AG09319 (cell line): ENCODE data around the gene PRX.
"Not testable (repeated sequence)": the region's sequence is repeated elsewhere in the genome, so short reads cannot be mapped to it uniquely, and the experiment has no call there.

ENCODE experiments used
- DNase-seq: peaks from one replicate; pipeline ENCODE4 v3.0.0-alpha.2; 2010; ENCODE audit warnings: low read depth; ENCODE audit errors: extremely low read depth
- TF ChIP-seq, protein P1 (sequence below): IDR thresholded peaks from 2 replicates; pipeline ENCODE4 v1.5.1; 2011; ENCODE audit warnings: low read depth, mild to moderate bottlenecking, inconsistent platforms, low read length, moderate library complexity

Gene PRX

GRCh38 chr19:40413291-40413845 is at the start of gene PRX:
Gene PRX, minus strand, starts transcription at chr19:40413378. Its CDS starts 5,446 bp downstream, at chr19:40407932.
- DNase-seq: no peak
- TF ChIP-seq, protein P1, sequence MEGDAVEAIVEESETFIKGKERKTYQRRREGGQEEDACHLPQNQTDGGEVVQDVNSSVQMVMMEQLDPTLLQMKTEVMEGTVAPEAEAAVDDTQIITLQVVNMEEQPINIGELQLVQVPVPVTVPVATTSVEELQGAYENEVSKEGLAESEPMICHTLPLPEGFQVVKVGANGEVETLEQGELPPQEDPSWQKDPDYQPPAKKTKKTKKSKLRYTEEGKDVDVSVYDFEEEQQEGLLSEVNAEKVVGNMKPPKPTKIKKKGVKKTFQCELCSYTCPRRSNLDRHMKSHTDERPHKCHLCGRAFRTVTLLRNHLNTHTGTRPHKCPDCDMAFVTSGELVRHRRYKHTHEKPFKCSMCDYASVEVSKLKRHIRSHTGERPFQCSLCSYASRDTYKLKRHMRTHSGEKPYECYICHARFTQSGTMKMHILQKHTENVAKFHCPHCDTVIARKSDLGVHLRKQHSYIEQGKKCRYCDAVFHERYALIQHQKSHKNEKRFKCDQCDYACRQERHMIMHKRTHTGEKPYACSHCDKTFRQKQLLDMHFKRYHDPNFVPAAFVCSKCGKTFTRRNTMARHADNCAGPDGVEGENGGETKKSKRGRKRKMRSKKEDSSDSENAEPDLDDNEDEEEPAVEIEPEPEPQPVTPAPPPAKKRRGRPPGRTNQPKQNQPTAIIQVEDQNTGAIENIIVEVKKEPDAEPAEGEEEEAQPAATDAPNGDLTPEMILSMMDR: no peak

DNA sequence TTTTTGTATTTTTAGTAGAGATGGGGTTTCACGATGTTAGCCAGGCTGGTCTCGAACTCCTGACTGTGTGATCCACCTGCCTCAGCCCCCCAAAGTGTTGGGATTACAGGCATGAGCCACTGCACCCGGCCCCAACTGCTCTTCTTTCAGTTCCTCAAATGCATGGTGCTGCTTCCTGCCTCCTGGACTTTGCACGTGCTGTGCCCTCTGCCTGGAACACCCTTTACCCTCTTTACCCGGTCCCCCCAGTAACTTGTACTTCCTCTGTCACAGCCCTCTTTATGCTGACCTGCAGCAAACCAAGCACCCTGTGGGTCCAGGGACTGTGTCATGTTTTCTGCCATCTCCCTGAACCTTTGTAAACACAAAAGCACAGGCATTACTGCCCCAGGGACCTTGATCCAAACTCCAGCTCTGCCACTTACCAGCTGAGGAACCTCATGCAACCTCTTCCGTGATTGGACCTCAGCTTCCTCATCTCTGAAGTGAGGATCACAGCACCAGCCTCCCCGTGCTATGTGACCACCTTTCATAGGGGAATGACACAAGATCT is 48.6 kb upstream of the PRX start:
- TF ChIP-seq, protein P1: no peak
- no peak for DNase-seq

- no peak for DNase-seq
- TF ChIP-seq, protein P1: no peak
Observed at GRCh38 chr19:40460185-40460584, 47.0 kb upstream of the PRX start.

- TF ChIP-seq, protein P1: no peak
- no peak for DNase-seq
Observed at GRCh38 chr19:40458597-40458974, 45.4 kb upstream of the PRX start.

GRCh38 chr19:40457953-40458596 is 44.9 kb upstream of the PRX start:
- TF ChIP-seq, protein P1: no peak
- DNase-seq: no peak

DNA sequence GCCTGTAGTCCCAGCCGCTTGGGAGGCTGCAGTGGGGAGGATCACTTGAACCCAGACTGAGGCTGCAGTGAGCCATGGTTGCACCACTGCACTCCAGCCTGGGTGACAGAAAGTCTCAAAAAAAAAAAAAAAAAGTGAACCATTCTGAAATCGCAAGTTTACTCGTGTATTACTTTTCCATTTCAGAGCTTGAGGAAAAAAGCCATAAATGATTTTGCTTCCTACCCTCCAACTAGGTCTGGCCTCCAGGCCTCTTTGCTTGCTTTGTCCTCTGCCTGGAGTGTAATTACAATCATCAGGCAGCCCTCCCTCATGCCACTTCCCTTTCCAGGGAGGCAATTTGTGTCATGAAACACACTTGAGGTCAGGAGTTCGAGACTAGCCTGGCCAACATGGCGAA is 43.9 kb upstream of the PRX start:
- TF ChIP-seq, protein P1: no peak
- no peak for DNase-seq

GRCh38 chr19:40453943-40454342 is 40.8 kb upstream of the PRX start:
- DNase-seq: not testable (repeated sequence)
